HG03520 (cell line): Measurements from ENCODE around the gene KXD1.
A peak's percentile ranks its signal among the peaks of the same experiment; 100 is the strongest.
"Not testable (repeated sequence)": the region's sequence is repeated elsewhere in the genome, so short reads cannot be mapped to it uniquely, and the experiment has no call there.

Experiments
- ATAC-seq: cut with Tn5 transposase; IDR thresholded peaks from one replicate; pipeline ENCODE4 v1.9.1; 2021; ENCODE audit warnings: mild to moderate bottlenecking, moderate library complexity; ENCODE audit not compliant: unreplicated experiment

Gene KXD1

DNA sequence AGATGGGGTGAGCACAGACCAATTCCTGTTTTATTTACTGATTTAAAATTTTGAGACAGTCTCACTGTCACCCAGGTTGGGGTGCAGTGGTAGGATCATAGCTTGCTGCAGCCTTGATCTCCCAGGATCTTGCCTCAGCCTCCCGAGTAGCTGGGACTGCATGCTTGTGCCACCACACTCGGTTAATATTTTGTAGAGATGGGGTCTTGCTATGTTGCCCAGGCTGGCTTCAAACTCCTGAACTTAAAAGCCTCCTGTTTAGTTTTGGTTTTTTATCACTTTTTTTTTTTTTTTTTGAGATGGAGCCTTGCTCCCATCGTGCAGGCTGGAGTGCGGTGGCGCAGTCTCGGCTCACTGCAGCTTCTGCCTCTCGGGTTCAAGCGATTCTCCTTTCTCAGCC is 18.7 kb downstream of the KXD1 start:
- no peak for ATAC-seq

DNA sequence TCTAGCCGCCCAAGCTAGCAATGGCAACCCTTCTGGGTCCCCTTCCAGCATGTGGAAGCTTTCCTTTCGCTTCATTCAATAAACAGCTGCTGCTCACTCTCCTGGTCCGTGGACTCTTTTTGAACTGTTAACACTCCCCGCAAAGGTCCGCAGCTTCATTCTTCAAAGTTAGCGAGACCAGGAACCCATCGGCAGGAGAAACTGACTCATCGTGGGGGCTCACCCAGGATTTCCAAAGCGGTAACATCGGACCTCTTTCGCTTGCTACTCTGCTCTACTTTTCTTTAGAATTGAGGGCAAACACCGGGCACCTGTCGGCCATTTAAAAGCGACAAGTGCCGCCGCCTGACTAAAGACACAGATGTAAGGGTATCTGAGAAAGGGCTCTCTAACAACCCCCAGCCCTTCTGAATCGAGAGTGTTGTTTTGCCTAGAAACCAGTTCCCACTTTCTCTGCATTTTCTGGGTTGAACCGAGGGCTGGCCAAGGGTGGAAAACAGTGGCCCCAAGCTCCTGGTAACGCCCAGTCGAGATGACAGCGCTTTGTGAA is 19.8 kb downstream of the KXD1 start:
- no peak for ATAC-seq

DNA sequence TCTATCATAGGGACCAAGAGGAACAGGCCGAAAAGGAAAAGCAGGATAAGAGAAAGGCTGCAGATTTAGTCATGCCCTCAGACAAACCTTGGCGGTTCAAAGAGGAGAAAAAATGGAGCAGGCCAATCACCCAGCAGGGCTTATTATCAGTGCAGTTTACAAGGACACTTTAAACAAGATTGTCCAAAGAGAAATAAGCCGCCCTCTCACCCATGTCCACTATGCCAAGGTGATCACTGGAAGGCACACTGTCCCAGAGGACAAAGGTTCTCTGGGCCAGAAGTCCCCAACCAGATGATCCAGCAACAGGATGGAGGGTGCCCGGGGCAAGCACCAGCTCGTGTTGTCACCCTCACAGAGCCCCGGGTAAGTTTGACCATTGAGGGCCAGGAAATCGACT is 22.6 kb downstream of the KXD1 start:
- no peak for ATAC-seq

DNA sequence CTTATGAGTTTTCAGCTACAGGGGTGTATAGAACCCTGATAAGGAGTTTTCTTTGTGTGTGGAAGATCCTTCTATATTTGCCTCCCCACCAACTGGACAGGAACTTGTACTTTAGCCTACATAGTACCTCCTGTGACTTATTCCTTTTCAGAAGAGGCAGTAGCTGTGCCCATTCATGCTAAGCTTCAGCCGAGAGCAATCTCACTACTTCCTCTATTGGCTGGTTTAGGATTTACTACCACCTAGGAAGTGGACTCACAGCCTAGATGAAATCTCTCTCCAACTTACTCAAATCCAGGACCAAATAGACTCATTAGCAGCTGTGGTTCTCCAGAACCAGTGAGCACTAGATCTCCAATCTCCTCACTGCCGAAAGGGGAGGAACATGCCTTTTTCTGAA is 28.6 kb downstream of the KXD1 start:
- no peak for ATAC-seq

DNA sequence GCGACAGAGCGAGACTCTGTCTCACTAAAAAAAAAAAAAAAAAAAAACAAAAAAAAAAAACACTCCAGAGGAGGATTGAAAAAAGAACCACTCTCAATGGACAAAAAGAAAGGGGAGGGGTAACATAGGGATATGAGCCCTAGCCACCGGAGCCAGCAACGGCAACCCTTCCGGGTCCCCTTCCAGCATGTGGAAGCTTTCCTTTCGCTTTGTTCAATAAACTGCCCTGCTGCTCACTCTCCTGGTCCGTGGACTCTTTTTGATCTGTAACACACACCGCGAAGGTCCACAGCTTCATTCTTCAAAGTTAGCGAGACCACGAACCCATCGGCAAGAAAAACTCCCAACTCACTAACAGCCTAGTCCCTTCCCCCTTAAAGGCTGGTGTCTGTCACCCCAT is 29.9 kb downstream of the KXD1 start:
- no peak for ATAC-seq

DNA sequence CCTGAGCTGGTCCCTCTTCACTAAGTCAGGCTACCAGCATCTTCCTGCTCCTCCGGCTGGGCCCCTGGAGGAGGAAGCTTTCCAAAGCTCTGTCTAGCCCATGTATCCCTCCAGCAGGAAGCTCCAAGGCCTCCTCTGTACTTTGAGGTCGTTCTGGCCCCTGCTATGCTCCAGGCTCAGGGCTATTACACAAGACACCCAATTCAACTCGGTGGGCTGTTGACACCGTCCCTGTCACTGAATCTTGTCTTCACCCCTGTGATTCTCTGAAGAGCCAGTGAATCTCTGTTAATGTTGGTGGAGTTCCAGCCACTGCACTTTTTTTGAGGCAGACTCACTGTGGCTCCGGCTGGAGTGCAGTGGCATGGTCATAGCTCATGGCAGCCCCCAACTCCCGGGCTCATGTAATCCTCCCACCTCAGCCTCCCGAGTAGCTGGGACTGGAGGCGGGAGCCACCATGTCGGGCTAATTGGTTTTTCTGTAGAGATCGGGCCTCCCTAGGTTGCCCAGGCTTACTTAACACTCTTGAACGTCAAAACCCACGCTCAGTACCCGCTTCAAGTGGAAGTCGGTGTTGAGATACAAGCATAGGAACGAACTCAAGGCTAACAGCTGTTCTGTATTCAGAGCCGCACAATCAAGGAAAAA is 30.4 kb downstream of the KXD1 start:
- no peak for ATAC-seq

DNA sequence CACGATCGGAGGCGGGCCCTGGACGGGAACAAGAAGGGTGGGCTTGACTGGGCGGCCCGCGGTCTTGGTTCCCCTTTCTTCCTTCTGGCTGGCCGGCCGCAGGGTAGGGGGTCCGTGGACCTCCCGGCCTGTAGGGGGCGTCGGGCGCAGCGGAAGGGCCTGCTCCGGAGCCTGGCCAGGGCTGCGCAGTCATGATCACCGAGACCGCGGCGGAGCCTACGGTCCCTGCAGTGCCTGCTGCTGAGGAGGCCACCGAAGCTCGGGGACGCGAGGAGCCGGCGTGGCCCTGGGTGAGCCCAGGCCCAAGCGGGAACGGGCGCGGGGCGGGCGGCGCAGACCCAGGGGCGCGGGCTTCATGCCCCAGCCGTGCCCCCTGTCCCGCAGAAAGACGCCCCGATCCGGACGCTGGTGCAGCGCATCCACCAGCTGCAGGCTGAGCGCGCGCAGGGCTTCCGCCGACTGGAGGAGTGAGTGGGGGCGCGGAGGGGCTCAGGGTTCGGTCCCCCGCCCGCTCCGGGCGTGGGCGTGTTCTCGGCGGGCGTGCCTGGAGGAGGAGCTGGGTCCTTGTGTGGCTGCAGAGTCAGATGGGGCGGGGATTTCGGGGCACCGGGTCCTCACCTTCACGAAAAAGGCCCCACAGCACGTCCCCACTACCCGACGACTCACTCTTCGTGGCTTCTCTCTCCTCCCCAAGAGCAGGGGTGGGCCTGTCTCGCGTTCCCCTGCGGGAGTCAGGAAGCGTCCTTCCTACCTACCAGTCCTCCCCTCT is 31.1 kb downstream of the KXD1 start, which contains the start of gene REX1BD:
REX1BD (plus strand) TSS at position 188 of the 769 bp plus-strand sequence; CDS start at position 192, 4 bp downstream.
- ATAC-seq, result peak; percentile 51

DNA sequence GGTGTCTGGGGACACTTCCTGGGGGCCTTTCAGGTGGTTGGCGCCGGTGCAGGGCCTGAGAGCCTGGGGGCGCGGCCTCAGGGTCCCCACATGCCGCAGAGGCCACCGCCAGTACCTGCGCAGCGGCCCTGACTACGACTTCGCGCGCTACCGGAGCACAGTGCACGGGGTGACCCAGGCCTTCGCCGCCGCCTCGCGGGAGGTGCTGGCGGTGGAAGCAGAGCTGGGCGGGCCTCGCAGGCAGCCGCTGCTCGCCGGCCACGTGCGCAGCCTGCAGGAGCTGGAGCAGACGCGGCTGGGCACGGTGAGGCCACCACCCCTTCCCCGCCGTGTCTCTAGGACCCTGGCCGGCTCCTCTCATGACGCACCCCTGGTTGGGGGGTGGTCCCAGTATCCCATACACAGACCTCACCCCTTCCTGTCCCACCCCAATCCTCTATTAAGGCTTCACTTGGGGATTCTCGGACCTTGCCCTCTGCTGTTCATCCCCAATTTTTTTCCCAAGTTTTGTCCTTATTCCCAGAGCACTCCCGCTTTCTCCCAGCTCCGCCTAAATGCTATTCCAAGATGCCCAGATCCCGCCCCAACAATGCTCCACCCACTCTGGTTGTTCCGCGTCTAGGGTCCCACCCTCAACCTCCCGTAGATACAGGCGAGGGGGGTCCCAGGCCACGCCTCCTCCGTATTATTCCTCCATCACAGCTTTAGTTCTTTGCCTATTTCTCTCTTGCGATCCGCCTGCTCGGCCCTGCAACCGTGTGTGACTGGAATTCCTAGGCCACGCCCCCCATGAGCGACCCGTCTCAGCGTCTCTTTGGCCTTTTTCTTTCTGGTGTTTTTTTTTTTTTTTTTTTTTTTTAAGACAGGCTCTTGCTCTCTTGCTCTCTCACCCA is 32.0 kb downstream of the KXD1 start:
- ATAC-seq, result peak; percentile 24

DNA sequence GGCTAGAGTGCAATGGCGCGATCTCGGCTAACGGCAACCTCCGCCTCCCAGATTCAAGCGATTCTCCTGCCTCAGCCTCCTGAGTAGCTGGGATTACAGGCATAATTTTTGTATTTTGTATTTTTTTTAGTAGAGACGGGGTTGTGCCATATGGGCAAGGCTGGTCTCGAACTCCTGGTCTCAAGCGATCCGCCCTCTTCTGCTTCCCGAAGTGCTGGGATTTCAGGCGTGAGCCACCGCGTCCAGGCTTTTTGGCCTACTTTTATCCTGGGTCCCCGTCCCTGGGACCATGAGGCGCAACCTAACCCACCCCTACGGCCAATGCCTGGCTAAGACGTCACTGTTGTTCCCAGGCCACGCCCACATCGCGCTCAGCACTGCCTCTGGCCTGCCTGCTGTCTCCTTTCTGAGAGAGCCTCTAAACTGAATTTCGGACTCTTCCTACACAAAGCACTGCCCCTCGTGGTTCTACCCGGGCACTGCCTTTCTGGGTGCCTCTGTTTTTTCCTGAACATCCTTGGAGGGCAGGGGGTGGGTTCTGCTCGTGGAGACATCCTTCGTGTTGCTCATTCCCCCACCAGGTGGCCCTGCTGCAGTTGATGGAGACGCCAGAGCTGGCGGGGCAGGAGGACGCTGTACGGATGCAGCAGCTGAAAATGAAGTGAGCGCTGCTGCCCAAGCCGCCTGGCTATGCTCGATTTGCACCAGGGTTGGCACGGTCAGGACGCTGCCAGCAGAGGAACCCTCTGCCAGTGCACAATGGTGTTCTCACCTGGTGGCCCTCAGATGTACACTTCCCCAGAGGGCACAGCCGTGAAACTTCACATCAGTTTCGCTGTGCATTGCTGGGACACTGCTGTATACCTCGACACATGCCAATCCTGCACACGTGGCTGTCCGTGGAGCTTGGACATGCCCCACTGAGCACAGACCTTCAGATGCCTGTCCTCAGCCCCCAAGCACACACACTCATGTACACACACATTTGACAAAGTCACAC is 32.9 kb downstream of the KXD1 start:
- ATAC-seq, result no peak

DNA sequence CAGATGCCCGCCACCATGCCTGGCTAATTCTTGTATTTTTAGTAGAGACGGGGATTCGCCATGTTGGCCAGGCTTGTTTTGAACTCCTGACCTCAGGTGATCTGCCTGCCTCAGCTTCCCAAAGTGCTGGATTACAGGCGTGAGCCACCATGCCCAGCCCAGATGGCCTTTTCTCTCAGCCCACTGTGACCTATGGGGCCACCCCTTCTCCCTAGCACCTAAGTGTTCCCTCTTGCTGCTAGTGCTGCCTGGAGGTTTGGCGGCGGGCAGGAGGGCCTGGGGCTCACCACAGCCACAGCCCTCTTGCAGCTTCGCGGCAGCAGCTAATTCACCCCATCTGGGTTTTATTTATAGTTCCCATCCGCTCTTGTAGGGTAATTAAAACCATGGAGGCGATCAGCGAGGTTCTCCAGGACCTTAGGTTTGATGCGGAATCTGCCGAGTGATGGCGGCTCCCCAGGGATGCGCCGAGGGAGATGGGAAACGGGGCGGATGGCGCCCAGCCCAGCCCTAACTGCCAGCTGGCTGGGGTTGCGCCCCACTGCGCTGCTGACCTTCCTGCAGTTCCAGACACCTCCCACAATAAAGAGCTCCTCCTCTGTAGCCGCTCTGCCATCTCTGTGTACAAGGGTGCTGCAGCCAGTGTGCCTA is 34.2 kb downstream of the KXD1 start:
- no peak for ATAC-seq

DNA sequence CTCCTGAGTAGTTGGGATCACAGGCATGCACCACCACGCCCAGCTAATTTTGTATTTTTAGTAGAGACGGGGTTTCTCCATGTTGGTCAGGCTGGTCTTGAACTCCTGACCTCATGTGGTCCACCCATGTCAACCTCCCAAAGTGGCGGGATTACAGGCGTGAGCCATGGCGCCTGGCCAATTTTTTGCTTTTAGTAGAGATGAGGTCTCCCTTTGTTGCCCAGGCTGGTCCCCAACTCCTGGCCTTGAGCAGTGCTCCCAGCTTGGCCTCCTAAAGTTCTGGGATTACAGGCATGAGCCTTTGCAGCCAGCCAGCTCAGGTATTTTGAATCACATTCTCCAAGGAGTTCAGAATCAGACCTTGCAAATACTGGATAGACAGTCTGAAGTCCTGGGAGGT is 35.1 kb downstream of the KXD1 start:
- ATAC-seq, result not testable (repeated sequence)

DNA sequence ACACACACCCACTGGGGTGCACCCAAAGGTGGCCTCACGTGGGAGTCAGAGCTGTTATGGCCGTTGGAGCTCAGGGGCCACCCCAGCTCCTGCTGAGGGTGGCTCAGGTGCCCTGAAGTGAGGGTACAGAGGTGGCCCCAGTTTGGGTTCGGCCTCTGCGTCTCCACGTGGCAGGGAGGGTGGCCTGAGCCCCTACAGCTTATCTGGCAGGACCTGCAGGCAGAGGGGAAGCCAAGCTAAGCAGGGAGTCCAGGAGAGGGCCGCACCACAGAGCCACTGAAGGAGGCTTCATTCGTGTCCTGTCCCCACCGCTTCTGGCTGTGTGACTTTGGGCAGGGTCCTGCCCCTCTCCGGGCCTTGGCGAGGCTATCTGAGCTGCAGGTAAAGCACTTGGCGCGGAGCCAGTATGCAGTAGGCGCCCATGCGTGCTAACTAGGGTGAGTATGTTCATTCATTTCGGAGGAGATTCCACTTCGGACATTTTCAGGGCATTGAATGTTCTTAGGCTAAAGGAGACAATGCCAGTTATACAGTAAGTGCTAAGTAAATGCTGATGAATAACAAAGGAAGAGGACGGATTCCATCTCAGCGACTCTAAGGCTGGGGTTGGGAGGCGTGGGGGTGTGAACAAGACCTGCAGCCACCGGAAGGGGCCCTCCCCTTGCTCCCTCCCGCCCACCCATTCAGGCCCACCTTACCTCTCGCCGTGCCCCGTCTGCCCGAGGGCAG is 35.9 kb downstream of the KXD1 start:
- ATAC-seq, result no peak

DNA sequence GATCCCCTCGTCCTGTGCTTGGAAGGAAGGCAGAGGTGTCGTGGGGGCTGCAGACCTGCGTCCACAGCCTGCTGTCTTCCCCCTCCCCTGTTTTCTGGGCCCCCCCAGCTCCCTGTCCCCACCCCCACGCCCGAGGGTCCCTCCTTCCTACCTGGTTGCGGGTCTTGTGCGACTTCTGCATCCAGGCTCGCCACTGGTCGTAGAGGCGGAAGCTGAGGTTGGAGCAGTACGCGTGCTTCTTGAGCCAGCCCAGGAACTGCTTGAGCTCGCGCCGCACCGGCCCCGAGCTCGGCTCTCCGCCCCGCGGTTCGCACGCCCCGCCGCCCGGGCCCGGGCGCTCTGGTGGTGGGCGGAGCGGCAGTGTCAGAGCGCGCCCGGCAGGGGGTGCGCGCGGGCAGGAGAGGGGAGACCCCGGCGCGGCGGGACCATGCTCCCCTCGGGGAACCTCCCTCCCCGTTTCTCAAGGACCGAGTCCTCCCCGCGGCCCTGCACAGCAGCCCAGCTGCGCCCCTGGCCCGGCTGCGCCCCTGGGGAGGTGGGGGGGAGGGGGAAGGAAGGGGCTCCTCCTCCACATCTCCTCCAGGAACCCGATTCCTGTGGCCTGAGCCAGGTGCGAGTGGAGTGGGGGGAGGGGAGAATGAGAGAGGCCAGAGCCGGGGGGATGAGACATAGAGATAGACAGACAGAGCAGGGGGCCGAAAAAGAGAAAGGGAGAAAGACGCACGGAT is 36.6 kb downstream of the KXD1 start:
- no peak for ATAC-seq

DNA sequence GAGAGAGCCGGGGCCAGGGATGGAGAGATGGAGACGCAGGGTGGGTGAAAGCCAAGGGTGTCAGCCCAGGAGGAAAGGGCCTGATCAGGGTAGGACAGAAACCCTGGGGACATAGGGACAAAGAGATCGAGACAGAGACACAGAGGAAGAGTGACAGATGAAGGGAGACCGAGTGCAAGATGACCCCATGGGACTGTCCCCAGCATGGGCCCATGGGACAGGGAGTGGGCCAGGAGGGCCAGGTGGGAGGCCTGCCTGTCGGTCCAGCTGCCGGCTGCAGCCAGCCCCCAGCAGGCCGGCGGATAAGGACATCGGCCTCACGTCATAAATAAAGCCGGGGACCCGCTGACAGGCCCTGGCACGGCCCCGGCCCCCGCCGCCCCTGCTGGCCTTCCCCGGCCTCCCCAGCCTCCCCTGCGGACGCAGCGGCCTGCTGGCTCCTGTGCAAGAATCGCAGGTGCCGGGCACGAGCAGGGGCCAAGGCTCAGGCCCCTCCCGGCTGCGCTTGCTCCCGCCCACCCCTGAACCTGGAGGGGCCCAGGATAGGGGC is 37.2 kb downstream of the KXD1 start:
- ATAC-seq, result no peak

DNA sequence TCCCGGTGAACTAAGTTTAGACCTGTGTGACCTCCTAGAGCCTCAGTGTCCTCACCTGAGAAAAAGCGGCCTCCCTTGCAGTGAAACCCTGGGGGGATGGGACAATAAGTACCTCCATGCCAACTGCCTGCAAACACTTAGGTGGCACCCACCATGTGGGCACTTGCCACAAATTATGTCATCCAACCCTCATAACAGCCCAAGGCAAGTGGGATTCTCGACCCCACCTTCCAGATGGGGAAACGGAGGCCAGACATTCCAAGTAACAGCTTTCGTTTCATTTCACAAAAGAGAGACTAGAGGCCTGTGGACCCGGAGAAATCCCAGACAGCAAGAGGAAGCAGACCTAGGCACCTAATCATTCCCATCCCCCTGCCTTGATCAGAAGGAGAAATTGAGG is 37.8 kb downstream of the KXD1 start:
- no peak for ATAC-seq

DNA sequence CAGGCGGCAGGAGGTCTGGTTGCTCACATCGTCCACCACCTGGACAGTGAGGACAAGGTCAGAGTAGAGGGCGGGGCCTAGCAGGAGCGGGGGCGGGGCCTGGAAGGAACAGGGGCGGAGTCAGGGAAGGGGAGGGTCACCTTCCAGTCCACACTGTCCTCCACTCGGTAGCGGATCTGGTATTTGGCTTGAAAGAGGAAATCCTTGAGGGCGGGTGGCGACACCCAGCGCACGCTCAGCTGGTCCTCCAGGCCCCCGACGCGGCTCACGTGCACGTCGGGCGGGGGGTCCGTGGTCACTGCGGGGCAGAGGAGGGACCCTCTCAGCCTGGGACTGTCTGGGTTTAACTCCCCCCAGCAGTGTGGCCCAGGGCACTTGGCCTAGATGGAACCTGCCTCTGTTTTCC is 39.1 kb downstream of the KXD1 start:
- no peak for ATAC-seq

DNA sequence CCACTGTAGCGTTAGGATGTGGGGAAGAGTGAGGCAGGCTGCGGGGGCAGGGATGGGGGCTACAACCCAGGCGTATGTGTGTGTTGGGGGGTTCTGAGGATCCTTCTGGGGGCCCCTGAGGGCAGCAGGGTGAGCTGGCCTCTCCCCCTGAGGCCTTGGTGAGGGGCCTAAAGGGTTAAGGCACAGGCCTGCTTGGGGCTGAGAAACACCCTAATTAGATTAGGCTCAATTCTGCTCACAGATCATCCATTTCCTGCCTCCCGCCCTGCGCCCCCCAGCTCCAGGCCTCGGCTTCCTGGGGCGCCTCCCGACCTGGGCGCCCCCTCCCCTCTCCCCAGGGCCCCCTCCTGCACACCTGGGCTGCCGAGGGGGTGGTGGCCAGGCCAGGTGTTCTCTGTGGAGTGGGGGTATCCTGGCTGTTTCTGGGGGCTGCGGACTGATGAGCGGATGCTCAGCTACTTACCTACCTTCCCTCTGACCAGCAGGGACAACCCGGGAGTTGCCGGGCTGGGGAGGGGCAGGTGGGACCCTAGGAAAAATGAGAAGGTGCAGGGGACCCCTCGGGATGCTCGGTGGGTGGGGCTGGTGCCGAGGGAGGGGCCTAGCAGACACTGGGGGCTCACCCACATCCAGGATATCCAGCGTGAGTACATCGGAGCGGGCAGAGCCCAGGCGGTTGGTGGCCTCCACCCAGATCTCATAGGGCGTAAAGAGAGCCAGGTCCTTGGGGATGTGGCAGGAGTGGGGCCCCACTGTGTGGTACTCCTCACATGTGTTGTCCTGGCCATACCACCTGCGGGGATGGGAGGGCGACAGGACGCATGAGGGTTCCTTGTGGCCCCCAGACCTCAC is 40.4 kb downstream of the KXD1 start:
- ATAC-seq, result no peak
